HepG2 (cell line): ENCODE results near the gene SLC22A23. TPM values are rescaled to one million over a fixed set of nuclear protein-coding genes. Genes with fewer than 3 reads are reported as not detected.

Experiments used
- ATAC-seq: fragments of 200-7000 bp; cut with Tn5 transposase; 3 replicates; pipeline ENCODE4 v1.9.1; 2020; ENCODE audit warnings: mild to moderate bottlenecking, moderate library complexity
- BruUV-seq: library from RNA; stranded (reverse); fragments of 400-500 nt; replicated peaks from 2 replicates; lab custom pipeline; 2021; lab: Mats Ljungman, UMichigan
- CTCF ChIA-PET: fragments of 300-600 bp; formaldehyde crosslinking; extraction: SDS; loops from one replicate; lab custom pipeline; 2021; ENCODE audit warnings: low total read pairs, inconsistent platforms, low intra/inter-chr PET ratio; lab: Yijun Ruan, JAX
- POLR2A ChIA-PET: fragments of 350-600 bp; sonication (Branson Sonifier 250); formaldehyde crosslinking; loops from one replicate; lab custom pipeline; 2020; ENCODE audit warnings: antibody characterized with exemption, inconsistent platforms; lab: Yijun Ruan, JAX
- DNase-seq: peaks from one replicate; pipeline ENCODE4 v3.0.0-alpha.2; 2015; ENCODE audit warnings: low spot score
- FAIRE-seq: peaks from 3 replicates; lab custom pipeline; 2011; peaks lifted over from hg19 to GRCh38; lab: Jason Lieb, UNC
- H2AFZ ChIP-seq: one replicate; pipeline ENCODE4 v1.6.1; 2011; ENCODE audit warnings: low read length, inconsistent platforms
- H3K27ac ChIP-seq: fragments of 300-600 bp; 3 replicates; pipeline ENCODE4 v1.8.0; 2011; ENCODE audit warnings: mixed run types, mild to moderate bottlenecking, mixed read lengths, low read length, inconsistent platforms; ENCODE audit not compliant: insufficient read depth; ENCODE audit errors: extremely low read length
- H3K27me3 ChIP-seq, 2 experiments: fragments of 200-600 bp in 1 of 2; 2 replicates in 1 of 2; 3 replicates in 1 of 2; pipeline versions ENCODE4 v1.6.0 to v1.8.0; 2011; ENCODE audit warnings: low read length in 2 of 2, mild to moderate bottlenecking in 2 of 2, moderate library complexity in 2 of 2, inconsistent platforms in 1 of 2; ENCODE audit not compliant: insufficient read depth in 2 of 2, control insufficient read depth in 1 of 2
- H3K36me3 ChIP-seq, 2 experiments: fragments of 200-600 bp in 1 of 2; replicated peaks in 1 of 2; 2 replicates in 1 of 2; 3 replicates in 1 of 2; pipeline versions ENCODE4 v1.5.1 to v1.8.0; 2011; ENCODE audit warnings: low read length in 2 of 2, inconsistent platforms in 1 of 2; ENCODE audit not compliant: insufficient read depth in 2 of 2, control insufficient read depth in 1 of 2
- H3K4me1 ChIP-seq: 2 replicates; pipeline ENCODE4 v1.5.1; 2012; ENCODE audit warnings: low read length, inconsistent platforms; ENCODE audit not compliant: insufficient read depth
- H3K4me2 ChIP-seq: 2 replicates; pipeline ENCODE4 v1.6.0; 2011; ENCODE audit warnings: low read depth, low read length, inconsistent platforms
- H3K4me3 ChIP-seq, 3 experiments: fragments of 200-600 bp in 1 of 3; sonication (generic), shearing (Covaris generic) in 1 of 3; replicated peaks in 1 of 3; 2 replicates each; pipeline ENCODE4 v1.5.1; 2011 to 2016; ENCODE audit warnings: low read length in 3 of 3, inconsistent platforms in 2 of 3, low read depth in 2 of 3, mild to moderate bottlenecking in 2 of 3, control low read depth in 1 of 3, mixed read lengths in 1 of 3; ENCODE audit not compliant: insufficient read depth in 1 of 3
- H3K79me2 ChIP-seq: one replicate; pipeline ENCODE4 v1.6.1; 2011; ENCODE audit warnings: low read length, inconsistent platforms; ENCODE audit not compliant: insufficient read depth
- H3K9ac ChIP-seq: 2 replicates; pipeline ENCODE4 v1.6.0; 2011; ENCODE audit warnings: mild to moderate bottlenecking, low read depth, low read length, inconsistent platforms; ENCODE audit not compliant: insufficient read depth
- H3K9me3 ChIP-seq: 2 replicates; pipeline ENCODE4 v1.5.1; 2012; ENCODE audit warnings: mild to moderate bottlenecking, low read length
- H4K20me1 ChIP-seq: 2 replicates; pipeline ENCODE4 v1.6.0; 2011; ENCODE audit warnings: inconsistent platforms, mild to moderate bottlenecking, low read length, moderate library complexity; ENCODE audit not compliant: insufficient read depth
- AGO2 ChIP-seq: fragments of 200-400 bp; formaldehyde crosslinking; optimal IDR thresholded peaks from 2 replicates; pipeline ENCODE3; 2017; ENCODE audit warnings: mild to moderate bottlenecking, low read depth, low read length, moderate library complexity
- DNMT1 ChIP-seq: sonication (generic); formaldehyde crosslinking; IDR thresholded peaks from 2 replicates; pipeline ENCODE4 v1.5.1; 2020; ENCODE audit warnings: mild to moderate bottlenecking, missing genetic modification reagents
- HNRNPL ChIP-seq: fragments of 200-400 bp; formaldehyde crosslinking; IDR thresholded peaks from 2 replicates; pipeline ENCODE4 v1.6.1; 2017; ENCODE audit warnings: mild to moderate bottlenecking, low read depth, low read length
- SRSF4 ChIP-seq: fragments of 200-400 bp; formaldehyde crosslinking; IDR thresholded peaks from one replicate; pipeline ENCODE4 v1.6.1; 2018; ENCODE audit warnings: mild to moderate bottlenecking, low read depth, low read length, moderate library complexity; ENCODE audit not compliant: poor library complexity, severe bottlenecking
- TMF1 ChIP-seq: sonication (generic); formaldehyde crosslinking; IDR thresholded peaks from 2 replicates; pipeline ENCODE4 v1.8.1; 2022; ENCODE audit warnings: low read depth, missing genetic modification reagents
- WIZ ChIP-seq: sonication (generic); formaldehyde crosslinking; IDR thresholded peaks from 2 replicates; pipeline ENCODE4 v1.5.1; 2020; ENCODE audit warnings: mild to moderate bottlenecking, missing genetic modification reagents
- ZBTB38 ChIP-seq: sonication (generic); formaldehyde crosslinking; IDR thresholded peaks from 2 replicates; pipeline ENCODE4 v1.5.1; 2020; ENCODE audit warnings: mild to moderate bottlenecking, missing genetic modification reagents
- ZNF501 ChIP-seq: sonication (generic); formaldehyde crosslinking; IDR thresholded peaks from 2 replicates; pipeline ENCODE4 v1.5.1; 2020; ENCODE audit warnings: mild to moderate bottlenecking, moderate library complexity, missing genetic modification reagents
- ZNF572 ChIP-seq: sonication (generic); formaldehyde crosslinking; IDR thresholded peaks from 2 replicates; pipeline ENCODE4 v1.5.1; 2020; ENCODE audit warnings: mild to moderate bottlenecking, missing genetic modification reagents
- ZNF607 ChIP-seq: sonication (generic); formaldehyde crosslinking; IDR thresholded peaks from 2 replicates; pipeline ENCODE4 v1.5.1; 2020; ENCODE audit warnings: missing genetic modification reagents, mild to moderate bottlenecking, borderline replicate concordance
- ZNF709 ChIP-seq: sonication (generic); formaldehyde crosslinking; IDR thresholded peaks from 2 replicates; pipeline ENCODE4 v1.5.0; 2020; ENCODE audit warnings: mild to moderate bottlenecking, missing genetic modification reagents
- ZSCAN20 ChIP-seq: sonication (generic); formaldehyde crosslinking; IDR thresholded peaks from 2 replicates; pipeline ENCODE4 v1.4.0; 2020; ENCODE audit warnings: missing genetic modification reagents, mild to moderate bottlenecking, borderline replicate concordance
- WGBS: methylation state at CpG from one replicate; pipeline ENCODE4 v1.1.6; 2017; ENCODE audit warnings: low lambda C conversion rate; 5-methylcytosine and 5-hydroxymethylcytosine counted together
- in situ Hi-C: cut with HindIII; loops from 2 replicates; pipeline ENCODE4 v1.10.0; 2017; ENCODE audit warnings: low pct_unique_long_range_greater_than_20kb; ENCODE audit not compliant: extremely low pct_ligation_motif_present
- intact Hi-C: fragments of 100-400 bp; cut with micrococcal nuclease; formaldehyde crosslinking; loops from one replicate; pipeline ENCODE4 v1.10.0; 2022; ENCODE audit not compliant: unreplicated experiment
- polyA plus RNA-seq, 8 experiments: library from polyadenylated mRNA; depleted of rRNA in 3 of 8; stranded (reverse) in 7 of 8; unstranded in 1 of 8; fragments of >200 nt; fragmentation: Illumina TruSeq in 4 of 8; extraction: Trizol in 4 of 8; gene quantifications; 2 replicates each; pipeline versions ENCODE4 v1.2.1 to v1.2.3, GENCODE V29; 2011 to 2016; ENCODE audit warnings: low read depth in 4 of 8, missing spikeins in 1 of 8, mixed read lengths in 1 of 8; ENCODE audit not compliant: insufficient read depth in 1 of 8
- total RNA-seq, 5 experiments: library from RNA; depleted of rRNA; stranded (reverse); fragments of >200 nt; fragmentation: Illumina TruSeq; extraction: Trizol; gene quantifications; 2 replicates each; pipeline ENCODE4 v1.2.3, GENCODE V29; 2016; ENCODE audit warnings: low read depth in 1 of 5
- TF ChIP-seq, protein P1 (sequence below): IDR thresholded peaks from 2 replicates; pipeline ENCODE4 v1.6.1; 2016
- TF ChIP-seq, protein P2 (sequence below): sonication (generic); formaldehyde crosslinking; IDR thresholded peaks from 2 replicates; pipeline ENCODE4 v1.5.1; 2020; ENCODE audit warnings: mild to moderate bottlenecking, missing genetic modification reagents, moderate library complexity
- TF ChIP-seq, protein P3 (sequence below): sonication (generic); formaldehyde crosslinking; IDR thresholded peaks from 2 replicates; pipeline ENCODE4 v1.5.0; 2020; ENCODE audit warnings: missing genetic modification reagents, mild to moderate bottlenecking, borderline replicate concordance

Gene SLC22A23
- total and polyA plus RNA-seq, 2 of the 13 experiments (the other 11 are each of a cell fraction or from before 2014, with no cell fraction given), result 11.8 to 17.5 TPM

DNA sequence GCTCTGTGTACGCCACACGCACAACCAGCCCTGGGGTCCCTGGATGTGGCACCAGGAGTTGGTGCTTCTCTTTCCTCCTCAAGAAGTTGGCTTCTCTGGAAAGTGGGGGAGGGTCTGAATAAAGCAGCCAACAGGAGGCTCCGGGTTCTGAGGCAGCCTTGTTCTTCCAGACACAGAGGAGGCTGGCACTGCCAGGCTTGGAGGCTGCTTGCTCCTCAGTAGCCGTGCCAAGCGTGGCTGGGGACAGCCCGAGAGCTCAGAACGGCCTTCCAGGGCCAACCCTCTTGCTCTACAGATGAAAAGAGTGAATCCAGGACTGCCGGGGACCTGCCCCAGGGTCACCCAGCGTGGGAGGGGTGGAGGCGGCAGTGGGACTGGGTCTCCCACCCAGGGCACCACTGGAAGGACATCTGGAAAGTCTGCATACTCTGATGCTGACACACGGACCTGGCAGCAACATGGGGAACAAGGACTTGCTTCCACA lies 70.4 kb downstream of the SLC22A23 start:
- no TSS peak for BruUV-seq
- Histone ChIP-seq H3K27ac (peak overlapping the region; percentile 19), H3K4me2 (no peak overlapping the region), H3K79me2 (peaks cover 72% of the 10 kb centered on the region), H2AFZ (no peak overlapping the region), H3K9me3 (no peaks in the 10 kb centered on the region), H3K9ac (no peak overlapping the region), H3K27me3 (no peaks in the 10 kb centered on the region), H4K20me1 (no peaks in the 10 kb centered on the region), H3K36me3 (peaks cover 19 to 52% of the 10 kb centered on the region in 2 experiments), H3K4me1 (peaks cover 51% of the 10 kb centered on the region), H3K4me3 (no peak overlapping the region)
- CTCF ChIA-PET, result no interaction called here
- FAIRE-seq (no peak), ATAC-seq (no peak), DNase-seq (no peak)
- intact Hi-C loops (no loop called here), in situ Hi-C loops (no loop called here)
- POLR2A ChIA-PET, result interaction anchor here (1.2 kb wide), 1 partner anchor 17 kb away, joined by 8 read pairs; no protein-coding TSS in a partner anchor
- WGBS, result 97% methylated on average over 8 of the region's 11 CpGs
- peak; percentile 38 for TF ChIP-seq AGO2
- no peak for TF ChIP-seq ZSCAN20
- 0 out of 2 replicates have a peak, but pooled peaks have one; percentile 60 for TF ChIP-seq DNMT1 (CRISPR knock-in tag)
- TF ChIP-seq, protein P1, sequence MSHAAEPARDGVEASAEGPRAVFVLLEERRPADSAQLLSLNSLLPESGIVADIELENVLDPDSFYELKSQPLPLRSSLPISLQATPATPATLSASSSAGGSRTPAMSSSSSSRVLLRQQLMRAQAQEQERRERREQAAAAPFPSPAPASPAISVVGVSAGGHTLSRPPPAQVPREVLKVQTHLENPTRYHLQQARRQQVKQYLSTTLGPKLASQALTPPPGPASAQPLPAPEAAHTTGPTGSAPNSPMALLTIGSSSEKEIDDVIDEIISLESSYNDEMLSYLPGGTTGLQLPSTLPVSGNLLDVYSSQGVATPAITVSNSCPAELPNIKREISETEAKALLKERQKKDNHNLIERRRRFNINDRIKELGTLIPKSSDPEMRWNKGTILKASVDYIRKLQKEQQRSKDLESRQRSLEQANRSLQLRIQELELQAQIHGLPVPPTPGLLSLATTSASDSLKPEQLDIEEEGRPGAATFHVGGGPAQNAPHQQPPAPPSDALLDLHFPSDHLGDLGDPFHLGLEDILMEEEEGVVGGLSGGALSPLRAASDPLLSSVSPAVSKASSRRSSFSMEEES (CRISPR knock-in tag), result no peak
- TF ChIP-seq ZNF572, result 0 out of 2 replicates have a peak, but pooled peaks have one; percentile 60
- no peak for TF ChIP-seq TMF1 (CRISPR knock-in tag)
- TF ChIP-seq ZBTB38 (CRISPR knock-in tag), result 0 out of 2 replicates have a peak, but pooled peaks have one; percentile 15
- TF ChIP-seq HNRNPL, result 0 out of 2 replicates have a peak, but pooled peaks have one; percentile 60
- TF ChIP-seq WIZ, result 0 out of 2 replicates have a peak, but pooled peaks have one; percentile 48
- TF ChIP-seq, protein P2, sequence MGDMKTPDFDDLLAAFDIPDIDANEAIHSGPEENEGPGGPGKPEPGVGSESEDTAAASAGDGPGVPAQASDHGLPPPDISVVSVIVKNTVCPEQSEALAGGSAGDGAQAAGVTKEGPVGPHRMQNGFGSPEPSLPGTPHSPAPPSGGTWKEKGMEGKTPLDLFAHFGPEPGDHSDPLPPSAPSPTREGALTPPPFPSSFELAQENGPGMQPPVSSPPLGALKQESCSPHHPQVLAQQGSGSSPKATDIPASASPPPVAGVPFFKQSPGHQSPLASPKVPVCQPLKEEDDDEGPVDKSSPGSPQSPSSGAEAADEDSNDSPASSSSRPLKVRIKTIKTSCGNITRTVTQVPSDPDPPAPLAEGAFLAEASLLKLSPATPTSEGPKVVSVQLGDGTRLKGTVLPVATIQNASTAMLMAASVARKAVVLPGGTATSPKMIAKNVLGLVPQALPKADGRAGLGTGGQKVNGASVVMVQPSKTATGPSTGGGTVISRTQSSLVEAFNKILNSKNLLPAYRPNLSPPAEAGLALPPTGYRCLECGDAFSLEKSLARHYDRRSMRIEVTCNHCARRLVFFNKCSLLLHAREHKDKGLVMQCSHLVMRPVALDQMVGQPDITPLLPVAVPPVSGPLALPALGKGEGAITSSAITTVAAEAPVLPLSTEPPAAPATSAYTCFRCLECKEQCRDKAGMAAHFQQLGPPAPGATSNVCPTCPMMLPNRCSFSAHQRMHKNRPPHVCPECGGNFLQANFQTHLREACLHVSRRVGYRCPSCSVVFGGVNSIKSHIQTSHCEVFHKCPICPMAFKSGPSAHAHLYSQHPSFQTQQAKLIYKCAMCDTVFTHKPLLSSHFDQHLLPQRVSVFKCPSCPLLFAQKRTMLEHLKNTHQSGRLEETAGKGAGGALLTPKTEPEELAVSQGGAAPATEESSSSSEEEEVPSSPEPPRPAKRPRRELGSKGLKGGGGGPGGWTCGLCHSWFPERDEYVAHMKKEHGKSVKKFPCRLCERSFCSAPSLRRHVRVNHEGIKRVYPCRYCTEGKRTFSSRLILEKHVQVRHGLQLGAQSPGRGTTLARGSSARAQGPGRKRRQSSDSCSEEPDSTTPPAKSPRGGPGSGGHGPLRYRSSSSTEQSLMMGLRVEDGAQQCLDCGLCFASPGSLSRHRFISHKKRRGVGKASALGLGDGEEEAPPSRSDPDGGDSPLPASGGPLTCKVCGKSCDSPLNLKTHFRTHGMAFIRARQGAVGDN (CRISPR knock-in tag), result peak; percentile 29; the same call in 1 of the 2 replicates
- TF ChIP-seq ZNF709, result 0 out of 2 replicates have a peak, but pooled peaks have one; percentile 8
- TF ChIP-seq SRSF4, result no peak
- 0 out of 2 replicates have a peak, but pooled peaks have one; percentile 34 for TF ChIP-seq ZNF607 (CRISPR knock-in tag)
- TF ChIP-seq, protein P3, sequence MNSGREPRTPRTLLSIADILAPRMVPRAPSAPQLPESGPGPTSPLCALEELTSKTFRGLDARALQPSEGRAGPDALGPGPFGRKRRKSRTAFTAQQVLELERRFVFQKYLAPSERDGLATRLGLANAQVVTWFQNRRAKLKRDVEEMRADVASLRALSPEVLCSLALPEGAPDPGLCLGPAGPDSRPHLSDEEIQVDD (CRISPR knock-in tag), result 0 out of 2 replicates have a peak, but pooled peaks have one; percentile 55
- TF ChIP-seq ZNF501 (CRISPR knock-in tag), result 0 out of 2 replicates have a peak, but pooled peaks have one; percentile 33
